Jurkat, Clone E6-1 (cell line): ENCODE measurements around the gene TACR1.
"Not testable (repeated sequence)": the region's sequence is repeated elsewhere in the genome, so short reads cannot be mapped to it uniquely, and the experiment has no call there.

Experiments used
- DNase-seq: peaks from one replicate; pipeline ENCODE4 v3.0.0-alpha.2; 2011; ENCODE audit warnings: low read depth, low spot score
- H3K4me3 ChIP-seq: 2 replicates; pipeline ENCODE4 v1.5.1; 2011; ENCODE audit warnings: mild to moderate bottlenecking, low read length, control low read depth, moderate library complexity

Gene TACR1

DNA sequence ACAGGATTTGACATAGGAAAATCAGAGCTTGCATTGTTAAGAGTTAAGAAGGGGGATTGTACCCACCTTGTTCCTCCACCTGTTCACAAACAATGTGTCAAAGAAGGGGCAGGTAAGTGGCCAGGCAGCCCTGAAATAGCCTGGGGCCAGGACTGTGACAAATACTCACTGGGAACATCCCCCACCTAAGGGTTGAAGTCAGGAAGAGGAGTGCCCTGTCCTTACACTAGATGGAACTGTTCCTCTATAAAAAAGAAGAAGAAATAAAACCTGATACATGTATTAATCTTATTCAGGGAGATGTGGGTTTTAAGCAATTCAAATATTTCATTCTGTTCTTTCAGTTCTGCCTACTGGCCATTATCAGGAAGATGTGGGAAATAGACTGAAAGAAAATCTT, 41.9 kb downstream of the TACR1 start:
- no peak overlapping the region for H3K4me3 ChIP-seq
- DNase-seq: no peak

DNA sequence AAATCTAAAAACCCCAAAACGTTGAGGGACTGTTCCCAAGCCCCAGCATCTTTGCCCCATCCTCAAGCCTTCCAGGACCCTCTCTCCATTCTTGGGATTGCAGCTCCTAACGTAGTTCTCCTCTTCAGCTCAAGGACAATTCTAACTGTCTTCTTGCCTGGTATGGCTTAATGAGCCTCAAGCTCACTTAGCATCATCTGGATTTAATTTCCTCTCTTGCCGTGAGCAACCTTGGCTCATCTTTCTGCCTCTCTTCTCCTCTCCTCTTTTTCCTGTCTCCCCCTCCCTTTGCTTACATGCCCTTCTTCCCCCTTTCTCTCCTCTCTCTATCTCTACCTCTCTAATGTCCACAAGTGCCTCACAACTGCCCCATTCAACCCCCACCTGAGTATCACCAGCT, 44.2 kb downstream of the TACR1 start:
- DNase-seq: no peak
- H3K4me3 ChIP-seq: no peak overlapping the region

GRCh38 chr2:75153221-75153620, 46.1 kb downstream of the TACR1 start:
- no peak for DNase-seq
- no peak overlapping the region for H3K4me3 ChIP-seq

DNA sequence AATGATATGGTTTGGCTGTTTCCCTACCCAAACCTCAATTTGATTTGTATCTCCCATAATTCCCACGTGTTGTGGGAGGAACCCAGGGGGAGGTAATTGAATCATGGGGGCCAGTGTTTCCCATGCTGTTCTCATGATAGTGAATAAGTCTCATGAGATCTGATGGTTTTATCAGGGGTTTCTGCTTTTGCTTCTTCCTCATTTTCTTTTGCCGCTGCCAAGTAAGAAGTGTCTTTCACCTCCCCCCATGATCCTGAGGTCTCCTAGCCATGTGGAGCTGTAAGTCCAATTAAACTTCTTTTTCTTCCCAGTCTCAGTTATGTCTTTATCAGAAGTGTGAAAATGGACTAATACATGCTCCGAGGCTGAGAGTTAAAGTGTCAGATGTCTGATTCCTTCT, 47.1 kb downstream of the TACR1 start:
- H3K4me3 ChIP-seq, DNase-seq: not testable (repeated sequence)

DNA sequence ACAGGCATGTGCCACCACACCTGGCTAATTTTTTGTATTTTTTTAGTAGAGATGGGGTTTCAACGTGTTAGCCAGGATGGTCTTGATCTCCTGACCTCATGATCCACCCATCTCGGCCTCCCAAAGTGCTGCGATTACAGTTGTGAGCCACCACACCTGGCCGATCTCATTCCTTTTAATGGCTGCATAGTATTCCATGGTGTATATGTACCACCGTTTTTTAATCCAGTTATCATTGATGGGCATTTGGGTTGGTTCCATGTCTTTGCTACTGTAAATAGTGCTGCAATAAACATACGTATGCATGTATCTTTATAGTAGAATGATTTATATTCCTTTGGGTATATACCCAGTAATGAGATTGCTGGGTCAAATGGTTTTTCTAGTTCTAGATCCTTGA, 51.4 kb downstream of the TACR1 start:
- H3K4me3 ChIP-seq, DNase-seq: not testable (repeated sequence)

DNA sequence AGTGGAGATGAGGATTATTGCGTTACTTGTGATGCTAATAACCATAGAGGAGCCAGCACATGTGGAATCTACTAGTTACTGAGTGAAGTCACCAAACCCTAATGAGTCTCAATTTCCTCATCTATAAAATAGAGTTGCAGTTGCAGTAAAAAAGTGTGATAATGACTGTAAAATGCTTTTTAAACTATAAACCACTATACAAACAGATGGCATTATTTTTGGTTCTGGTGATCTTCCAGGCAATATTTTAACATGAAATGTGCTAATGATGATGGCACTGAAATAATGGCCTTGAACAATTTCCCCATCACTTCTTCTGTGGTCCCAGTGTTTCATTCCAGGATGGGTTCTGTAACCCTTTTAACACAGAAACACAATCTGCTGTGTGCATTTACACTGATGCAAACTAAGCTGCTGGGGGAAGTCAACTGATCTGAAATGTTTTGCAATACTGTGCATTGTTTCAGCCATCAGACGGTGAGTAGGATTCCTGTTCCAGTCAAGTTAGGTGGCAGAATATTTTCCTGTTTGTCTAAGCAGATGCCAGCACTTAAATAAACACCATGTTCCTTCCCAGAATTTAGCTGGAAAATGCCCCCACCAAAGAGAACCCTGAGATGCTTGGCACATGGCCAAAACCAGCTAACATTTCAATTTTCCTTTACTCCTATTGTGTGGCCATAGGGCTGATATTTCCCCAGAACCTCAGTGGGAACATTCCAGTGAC, 52.6 kb downstream of the TACR1 start:
- no peak for DNase-seq
- no peak overlapping the region for H3K4me3 ChIP-seq

GRCh38 chr2:75146221-75146605, 53.1 kb downstream of the TACR1 start:
- DNase-seq, H3K4me3 ChIP-seq: not testable (repeated sequence)

DNA sequence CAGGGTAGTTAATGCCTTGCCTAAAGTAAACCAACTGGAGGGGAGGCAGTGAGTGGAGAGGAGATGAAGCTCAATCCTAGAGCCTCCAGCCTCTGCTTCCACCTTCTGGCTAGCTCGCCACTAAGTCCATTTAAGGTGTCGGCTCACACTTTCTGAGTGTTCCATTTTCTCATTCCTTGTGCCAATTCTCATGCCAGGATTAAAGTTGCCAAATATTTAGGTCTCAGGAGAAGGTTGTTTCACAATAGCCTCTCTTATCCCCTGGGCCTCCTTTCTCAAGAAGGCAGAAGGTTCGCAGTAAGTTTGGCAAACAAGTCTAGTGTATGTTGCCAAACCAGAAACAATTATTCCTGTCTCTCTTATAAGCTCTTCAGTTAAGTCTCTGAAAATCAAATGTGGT, 57.2 kb downstream of the TACR1 start:
- DNase-seq: no peak
- no peak overlapping the region for H3K4me3 ChIP-seq

GRCh38 chr2:75140288-75140687, 59.0 kb downstream of the TACR1 start:
- DNase-seq: no peak
- H3K4me3 ChIP-seq: no peak overlapping the region

GRCh38 chr2:75139171-75139570, 60.1 kb downstream of the TACR1 start:
- no peak for DNase-seq
- H3K4me3 ChIP-seq: no peak overlapping the region

GRCh38 chr2:75138528-75138927, 60.8 kb downstream of the TACR1 start:
- H3K4me3 ChIP-seq: no peak overlapping the region
- DNase-seq: no peak

- no peak for DNase-seq
- no peak overlapping the region for H3K4me3 ChIP-seq
These were observed 63.4 kb downstream of the TACR1 start for GRCh38 chr2:75135776-75136400.

DNA sequence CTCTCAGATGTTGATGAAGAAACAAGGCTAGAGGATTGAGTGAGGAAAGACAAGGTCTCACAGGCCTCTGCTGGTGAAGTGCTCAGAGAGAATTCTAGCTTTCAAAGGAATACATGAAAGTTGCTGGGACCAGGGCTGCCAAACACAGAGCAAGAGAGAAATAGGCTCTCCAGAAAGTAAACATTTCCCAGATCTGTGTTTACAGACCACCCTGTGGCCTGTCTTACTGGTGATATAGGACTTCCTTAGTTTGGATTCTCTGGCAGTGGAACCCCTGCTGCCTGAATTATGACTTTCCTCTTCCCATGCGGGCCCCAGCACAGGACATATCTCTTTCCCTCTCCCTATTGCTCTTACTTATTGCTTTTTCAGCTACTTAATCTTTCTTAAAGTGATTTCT, 64.5 kb downstream of the TACR1 start:
- no peak for DNase-seq
- no peak overlapping the region for H3K4me3 ChIP-seq

- DNase-seq: no peak
- no peak overlapping the region for H3K4me3 ChIP-seq
These were observed 65.4 kb downstream of the TACR1 start for GRCh38 chr2:75133621-75134570.

DNA sequence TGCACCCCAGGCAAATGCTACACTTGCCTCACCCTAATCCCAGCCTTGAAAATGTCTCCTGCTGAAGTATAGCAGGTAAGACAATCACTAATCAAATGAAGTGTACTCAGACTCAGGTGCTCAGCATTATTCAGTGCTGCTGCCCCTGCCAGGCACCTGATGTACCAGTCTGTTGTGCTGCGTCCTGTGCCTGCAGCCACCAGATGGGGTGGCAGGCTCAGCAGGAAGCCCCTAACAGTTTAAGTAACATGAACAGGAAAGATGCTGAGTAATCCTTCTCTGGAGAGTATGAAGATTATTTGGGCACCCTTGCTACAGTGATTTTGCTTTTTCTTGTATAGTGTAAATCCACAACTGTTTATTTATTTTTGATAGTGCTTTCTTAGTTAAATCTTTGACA, 69.1 kb downstream of the TACR1 start:
- peak; percentile 16 for DNase-seq
- H3K4me3 ChIP-seq: no peak overlapping the region

DNA sequence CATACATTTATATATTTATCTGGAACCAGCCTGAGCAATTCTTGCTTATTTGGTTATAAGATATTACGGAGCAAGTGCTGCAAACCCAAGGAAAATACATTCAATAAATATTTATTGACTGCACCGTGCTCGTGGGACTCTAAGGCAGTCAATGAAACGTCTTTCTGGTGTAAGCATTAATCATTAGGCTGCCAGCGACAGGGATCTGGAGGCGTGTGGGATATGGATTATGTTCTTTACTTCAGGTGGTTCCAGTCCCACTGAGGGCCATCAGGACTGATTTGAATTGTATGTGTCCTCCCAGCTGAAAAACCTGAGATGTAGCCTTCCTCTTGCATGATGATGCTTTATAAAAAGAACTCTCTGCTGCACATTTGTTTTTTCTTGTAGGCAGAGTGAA, 75.4 kb downstream of the TACR1 start:
- DNase-seq: no peak

DNA sequence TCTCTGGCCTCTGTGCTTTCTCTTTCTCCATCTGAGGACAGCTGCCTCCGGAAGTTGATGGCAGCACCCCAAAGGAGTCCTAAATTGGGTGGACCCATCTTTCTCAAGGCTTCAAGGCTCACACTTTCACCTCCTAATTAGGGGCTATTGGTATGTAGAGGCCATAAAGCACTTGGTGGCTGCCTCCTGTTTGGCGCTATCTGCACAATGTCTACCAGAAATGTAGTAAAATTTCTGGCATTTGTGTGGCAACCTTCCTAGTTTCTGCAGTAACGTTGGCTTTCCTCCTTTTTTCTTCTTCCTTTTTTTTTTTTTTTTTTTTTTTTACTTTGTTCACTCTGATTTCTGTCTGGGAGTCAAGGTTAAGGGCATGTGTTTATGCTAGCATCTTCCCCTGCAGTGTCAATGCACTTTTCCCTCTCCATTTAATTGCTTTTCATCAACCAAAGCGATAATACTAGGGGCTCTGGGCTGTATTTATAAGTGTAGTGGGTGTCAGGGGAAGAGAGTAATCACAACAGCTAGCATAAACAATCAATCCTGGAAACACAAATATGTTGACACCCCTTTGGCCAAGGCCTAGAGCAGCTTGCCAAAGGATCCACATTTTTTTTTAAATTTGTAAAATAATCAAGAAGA, 86.0 kb downstream of the TACR1 start:
- no peak for DNase-seq
- no peak overlapping the region for H3K4me3 ChIP-seq

More for the DNA sequence above, 75.4 kb downstream of the TACR1 start:
- H3K4me3 ChIP-seq: no peak overlapping the region

- H3K4me3 ChIP-seq: no peak overlapping the region
- DNase-seq: no peak
These were observed 90.3 kb downstream of the TACR1 start for GRCh38 chr2:75108937-75109482.

GRCh38 chr2:75102011-75102410, 97.3 kb downstream of the TACR1 start:
- H3K4me3 ChIP-seq: no peak overlapping the region

More at GRCh38 chr2:75102011-75102410, 97.3 kb downstream of the TACR1 start:
- DNase-seq: no peak
